Neuronal stem cell (in vitro differentiated cells): ENCODE data around the gene TOX2.

ENCODE experiments used
- DNase-seq: peaks from one replicate; pipeline ENCODE4 v3.0.0-alpha.2; 2013; ENCODE audit warnings: low spot score
- H2AFZ ChIP-seq: one replicate; pipeline ENCODE4 v1.6.1; 2013; ENCODE audit warnings: mild to moderate bottlenecking, low read length, inconsistent platforms
- H2AK5ac ChIP-seq: 2 replicates; pipeline ENCODE4 v1.6.1; 2013; ENCODE audit warnings: low read depth, mild to moderate bottlenecking, inconsistent platforms, low read length, moderate library complexity, mixed read lengths
- H2BK120ac ChIP-seq: 2 replicates; pipeline ENCODE4 v1.6.1; 2013; ENCODE audit warnings: low read depth, mild to moderate bottlenecking, inconsistent platforms, low read length, moderate library complexity, mixed read lengths
- H2BK12ac ChIP-seq: one replicate; pipeline ENCODE4 v1.6.1; 2013; ENCODE audit warnings: low read length, inconsistent platforms
- H2BK15ac ChIP-seq: 2 replicates; pipeline ENCODE4 v1.6.1; 2013; ENCODE audit warnings: mild to moderate bottlenecking, low read length, inconsistent platforms, mixed read lengths
- H2BK5ac ChIP-seq: one replicate; pipeline ENCODE4 v1.6.1; 2013; ENCODE audit warnings: inconsistent platforms, mild to moderate bottlenecking, low read length, moderate library complexity
- H3K14ac ChIP-seq: one replicate; pipeline ENCODE4 v1.6.1; 2013; ENCODE audit warnings: low read length, inconsistent platforms
- H3K18ac ChIP-seq: 2 replicates; pipeline ENCODE4 v1.6.1; 2013; ENCODE audit warnings: low read length, inconsistent platforms
- H3K23ac ChIP-seq: 2 replicates; pipeline ENCODE4 v1.6.1; 2013; ENCODE audit warnings: low read depth, mild to moderate bottlenecking, mixed read lengths, low read length, inconsistent platforms; ENCODE audit not compliant: poor library complexity
- H3K27ac ChIP-seq: replicated peaks from 3 replicates; pipeline ENCODE4 v1.5.1; 2013; ENCODE audit warnings: low read length, inconsistent platforms
- H3K27me3 ChIP-seq, 3 experiments: 2 replicates each; pipeline ENCODE4 v1.6.1; 2013; ENCODE audit warnings: low read length in 3 of 3, mild to moderate bottlenecking in 2 of 3, inconsistent platforms in 1 of 3, low read depth in 1 of 3, mixed read lengths in 1 of 3, moderate library complexity in 1 of 3; ENCODE audit not compliant: control insufficient read depth in 3 of 3, insufficient read depth in 3 of 3
- H3K36me3 ChIP-seq, 2 donors: replicated peaks in 1 of 2; 2 replicates each; pipeline ENCODE4 v1.6.1; 2013; ENCODE audit warnings: low read length in 2 of 2; ENCODE audit not compliant: control insufficient read depth in 2 of 2, insufficient read depth in 2 of 2
- H3K4ac ChIP-seq: 2 replicates; pipeline ENCODE4 v1.6.1; 2013; ENCODE audit warnings: inconsistent platforms, mild to moderate bottlenecking, low read length, moderate library complexity
- H3K4me1 ChIP-seq, 2 donors: 1 replicate in 1 of 2; 2 replicates in 1 of 2; pipeline ENCODE4 v1.6.1; 2013; ENCODE audit warnings: low read length in 2 of 2, low read depth in 1 of 2; ENCODE audit not compliant: control insufficient read depth in 2 of 2, insufficient read depth in 1 of 2
- H3K4me2 ChIP-seq: one replicate; pipeline ENCODE4 v1.6.1; 2013; ENCODE audit warnings: mild to moderate bottlenecking, low read length, inconsistent platforms; ENCODE audit not compliant: insufficient read depth, poor library complexity, severe bottlenecking
- H3K4me3 ChIP-seq, 2 donors: 2 replicates each; pipeline ENCODE4 v1.5.1; 2013; ENCODE audit warnings: low read length in 2 of 2, mild to moderate bottlenecking in 2 of 2, inconsistent platforms in 1 of 2, moderate library complexity in 1 of 2
- H3K79me1 ChIP-seq: one replicate; pipeline ENCODE4 v1.6.1; 2013; ENCODE audit warnings: low read depth, mild to moderate bottlenecking, inconsistent platforms, low read length, moderate library complexity
- H3K9ac ChIP-seq: one replicate; pipeline ENCODE4 v1.6.1; 2013; ENCODE audit warnings: mild to moderate bottlenecking, low read depth, low read length, inconsistent platforms; ENCODE audit not compliant: poor library complexity
- H3K9me3 ChIP-seq, 2 donors: replicated peaks in 1 of 2; 2 replicates each; pipeline versions ENCODE3 to v1.6.1; 2013; ENCODE audit warnings: low read length in 2 of 2, mild to moderate bottlenecking in 2 of 2, inconsistent platforms in 1 of 2, low read depth in 1 of 2, mixed read lengths in 1 of 2, moderate library complexity in 1 of 2; ENCODE audit not compliant: control insufficient read depth in 2 of 2, insufficient read depth in 1 of 2
- H4K8ac ChIP-seq: one replicate; pipeline ENCODE4 v1.6.1; 2013; ENCODE audit warnings: low read depth, mild to moderate bottlenecking, inconsistent platforms, low read length, moderate library complexity
- H4K91ac ChIP-seq: one replicate; pipeline ENCODE4 v1.6.1; 2013; ENCODE audit warnings: low read length, low read depth, mild to moderate bottlenecking, inconsistent platforms; ENCODE audit not compliant: poor library complexity
- WGBS, 2 donors: extraction: QIAGEN DNeasy Blood & Tissue Kit; methylation state at CpG; one replicate each; pipeline ENCODE4 v1.1.7; 2013; ENCODE audit warnings: missing lambda C conversion rate in 2 of 2, mixed read lengths in 1 of 2; ENCODE audit not compliant: insufficient read length in 2 of 2, insufficient replicate concordance in 1 of 2; ENCODE audit errors: extremely low coverage in 2 of 2; 5-methylcytosine and 5-hydroxymethylcytosine counted together

Gene TOX2

DNA sequence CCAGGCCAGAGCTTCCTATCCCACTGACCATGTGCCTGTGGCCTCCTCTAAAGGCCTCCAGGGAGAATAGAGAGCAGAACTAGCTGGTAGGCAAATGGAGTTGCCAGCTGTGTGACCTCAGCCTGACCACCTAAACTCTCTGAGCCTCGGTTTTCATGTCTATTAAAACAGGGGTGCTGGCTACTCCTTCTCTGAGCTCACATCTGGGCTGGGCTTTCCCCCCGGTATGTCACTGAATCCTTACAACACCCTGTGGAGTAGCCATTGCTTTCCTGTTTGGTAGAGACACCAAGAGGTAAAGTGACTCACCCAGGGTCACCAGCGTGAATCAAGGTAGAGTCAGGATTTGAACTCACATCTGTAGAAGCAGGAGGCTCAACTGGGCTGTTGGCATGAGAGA, 140.2 kb downstream of the TOX2 start:
- DNase-seq, result no peak
- no peak overlapping the region for H2BK120ac ChIP-seq
- H3K79me1 ChIP-seq, result no peaks in the 10 kb centered on the region
- no peak overlapping the region for H3K14ac ChIP-seq
- H3K18ac ChIP-seq, result no peak overlapping the region
- no peaks in the 10 kb centered on the region for H3K9me3 ChIP-seq
- WGBS, 2 donors, result no CpG with 5 or more reads among the region's 3 CpGs
- H3K27ac ChIP-seq, result no peak overlapping the region
- H3K4me2 ChIP-seq, result no peak overlapping the region
- H4K8ac ChIP-seq, result no peak overlapping the region
- no peak overlapping the region for H2AFZ ChIP-seq
- H4K91ac ChIP-seq, result no peak overlapping the region
- no peak overlapping the region for H2BK12ac ChIP-seq
- H3K4me3 ChIP-seq, result no peak overlapping the region
- H3K9ac ChIP-seq, result no peak overlapping the region
- H3K4ac ChIP-seq, result no peak overlapping the region
- no peaks in the 10 kb centered on the region for H3K36me3 ChIP-seq
- no peak overlapping the region for H2AK5ac ChIP-seq
- no peaks in the 10 kb centered on the region for H3K27me3 ChIP-seq
- no peak overlapping the region for H2BK5ac ChIP-seq
- no peak overlapping the region for H3K23ac ChIP-seq
- H2BK15ac ChIP-seq, result no peak overlapping the region
- H3K4me1 ChIP-seq, result no peaks in the 10 kb centered on the region

DNA sequence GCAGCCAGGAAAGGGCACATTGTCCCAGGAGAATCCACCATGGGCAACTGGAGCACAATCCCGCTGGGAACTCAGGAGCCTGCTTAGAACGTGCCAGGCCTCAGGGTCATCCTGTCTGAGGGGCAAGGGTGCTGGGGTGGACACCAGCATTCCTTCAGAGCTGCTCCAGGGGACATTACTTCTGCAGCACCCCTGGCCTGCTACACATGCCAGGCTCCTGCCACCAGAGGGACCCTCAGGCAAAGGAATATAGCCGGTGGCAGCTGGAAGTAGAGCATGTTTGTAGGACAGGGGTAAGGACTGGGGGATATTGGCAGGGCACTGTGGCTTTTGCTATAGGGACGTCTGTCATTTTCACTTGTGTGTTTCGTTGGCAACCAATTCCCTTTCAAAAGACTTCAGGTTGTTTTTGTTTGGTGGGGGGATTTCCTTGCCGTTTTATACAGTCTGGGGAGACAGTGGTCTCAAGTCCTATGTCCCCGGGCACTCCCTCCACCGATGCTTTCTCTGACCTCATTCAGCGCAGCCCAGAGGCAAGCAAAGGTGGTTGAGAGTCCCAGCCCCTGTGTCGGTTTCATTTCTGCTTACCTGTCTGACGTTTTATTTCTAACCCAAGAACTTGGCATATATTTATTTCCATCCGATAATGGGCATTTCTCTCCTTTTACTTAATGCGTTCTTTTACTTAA, 141.5 kb downstream of the TOX2 start:
- no peak overlapping the region for H3K4me2 ChIP-seq
- H2AK5ac ChIP-seq, result peak overlapping the region; percentile 47
- no peak overlapping the region for H3K27ac ChIP-seq
- peak; percentile 14 for DNase-seq
- no peak overlapping the region for H3K23ac ChIP-seq
- H2AFZ ChIP-seq, result no peak overlapping the region
- no peak overlapping the region for H4K91ac ChIP-seq
- H3K79me1 ChIP-seq, result no peaks in the 10 kb centered on the region
- no peak overlapping the region for H3K18ac ChIP-seq
- H3K9ac ChIP-seq, result no peak overlapping the region
- no peaks in the 10 kb centered on the region for H3K27me3 ChIP-seq
- no peak overlapping the region for H3K4ac ChIP-seq
- no peak overlapping the region for H3K14ac ChIP-seq
- no peak overlapping the region for H2BK15ac ChIP-seq
- no peaks in the 10 kb centered on the region for H3K4me1 ChIP-seq
- H4K8ac ChIP-seq, result no peak overlapping the region
- no peaks in the 10 kb centered on the region for H3K9me3 ChIP-seq
- no peak overlapping the region for H2BK5ac ChIP-seq
- H2BK12ac ChIP-seq, result no peak overlapping the region
- no CpG with 5 or more reads among the region's 13 CpGs for WGBS, 2 donors
- H3K4me3 ChIP-seq, result no peak overlapping the region
- no peaks in the 10 kb centered on the region for H3K36me3 ChIP-seq
- no peak overlapping the region for H2BK120ac ChIP-seq

DNA sequence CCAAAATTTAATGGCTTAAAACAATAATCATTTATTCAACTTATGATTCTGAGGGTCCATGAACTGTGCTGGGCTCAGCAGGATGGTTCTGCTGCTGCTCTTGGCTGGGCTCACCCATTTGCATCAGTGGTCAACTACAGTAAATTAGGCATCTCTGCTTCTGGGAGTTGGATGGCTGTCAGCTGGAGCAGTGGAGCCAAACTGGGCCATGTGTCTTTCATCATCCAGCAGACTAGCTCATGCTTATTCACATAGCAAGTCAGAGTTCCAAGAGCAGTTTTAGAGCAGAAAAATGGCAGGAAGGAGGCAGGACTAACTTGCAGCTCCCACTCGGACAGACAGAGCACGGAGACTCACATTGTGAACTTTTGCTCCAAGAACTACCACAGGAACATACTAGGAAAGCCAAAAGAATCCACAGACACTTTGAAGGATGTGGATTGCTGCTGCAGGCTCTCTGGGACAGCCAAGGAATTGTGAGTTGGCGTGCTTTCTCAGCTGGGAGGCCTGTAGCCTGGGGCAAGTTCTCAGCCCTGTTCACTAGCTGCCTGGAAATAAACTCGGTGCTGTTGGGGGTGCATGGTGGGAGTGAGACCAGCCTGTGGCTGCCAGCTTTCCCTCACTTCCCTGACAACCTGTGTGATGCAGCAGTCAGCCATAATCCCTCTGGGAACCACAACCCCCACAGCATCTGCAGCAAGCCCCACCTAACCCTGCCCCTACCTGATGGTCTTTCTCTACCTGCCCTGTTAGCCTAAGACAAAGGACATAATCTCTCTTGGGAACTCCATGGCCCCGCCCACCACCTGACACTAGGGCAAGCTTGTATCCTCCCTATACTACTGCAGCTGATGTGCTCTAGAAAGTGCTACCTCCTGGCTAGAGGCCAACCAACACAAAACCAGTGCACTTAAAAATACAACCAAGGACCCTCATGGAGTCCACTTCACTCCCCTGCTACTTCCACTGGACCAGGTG, 143.3 kb downstream of the TOX2 start:
- H3K9ac ChIP-seq, result no peak overlapping the region
- no peak overlapping the region for H3K4me3 ChIP-seq
- no peak overlapping the region for H2BK15ac ChIP-seq
- H3K9me3 ChIP-seq, result no peaks in the 10 kb centered on the region
- no peak overlapping the region for H4K8ac ChIP-seq
- H3K36me3 ChIP-seq, result no peaks in the 10 kb centered on the region
- no peak overlapping the region for H2AFZ ChIP-seq
- H2BK120ac ChIP-seq, result no peak overlapping the region
- H3K27ac ChIP-seq, result no peak overlapping the region
- H3K4me1 ChIP-seq, result no peaks in the 10 kb centered on the region
- no peak overlapping the region for H3K14ac ChIP-seq
- H3K27me3 ChIP-seq, result no peaks in the 10 kb centered on the region
- H3K23ac ChIP-seq, result no peak overlapping the region
- H3K79me1 ChIP-seq, result no peaks in the 10 kb centered on the region
- no peak overlapping the region for H2BK5ac ChIP-seq
- no peak overlapping the region for H2BK12ac ChIP-seq
- no peak overlapping the region for H3K4ac ChIP-seq
- no peak overlapping the region for H3K18ac ChIP-seq
- H3K4me2 ChIP-seq, result no peak overlapping the region
- DNase-seq, result no peak
- no CpG with 5 or more reads among the region's 5 CpGs for WGBS, 2 donors
- no peak overlapping the region for H4K91ac ChIP-seq
- H2AK5ac ChIP-seq, result no peak overlapping the region
